ENCODE data around the gene THSD7B. TPM values are rescaled to one million over a fixed set of nuclear protein-coding genes. Genes with fewer than 3 reads are reported as not detected.

THSD7B gene
- total and polyA plus RNA-seq, 2 experiments from 2014 or later, result 0.86 to 3.8 TPM

GRCh38 chr2:136727973-136728699 lies 37.2 kb upstream of the THSD7B start:
- Mint-ChIP-seq H3K36me3 (ENCODE audit: low read depth) (no peaks in the 10 kb centered on the region), H3K4me3 (no peak overlapping the region), H3K27me3 (ENCODE audit: insufficient read depth, low read depth, poor library complexity) (no peaks in the 10 kb centered on the region)

More at GRCh38 chr2:136727973-136728699, 37.2 kb upstream of the THSD7B start:
- DNase-seq (ENCODE audit: low spot score) (no peak), ATAC-seq (no peak)
- Histone ChIP-seq H3K4me3 (no peak overlapping the region), H3K27me3 (ENCODE audit: insufficient read depth) (no peaks in the 10 kb centered on the region), H3K9me2 (ENCODE audit: insufficient read depth) (no peaks in the 10 kb centered on the region), H3K4me1 (ENCODE audit: insufficient read depth) (no peaks in the 10 kb centered on the region), H3K27ac (ENCODE audit: low read depth) (no peak overlapping the region), H4K20me1 (replicated peaks; ENCODE audit: insufficient read depth) (no peaks in the 10 kb centered on the region), H3K4me2 (no peak overlapping the region), H2AFZ (no peak overlapping the region), H3K36me3 (ENCODE audit: insufficient read depth) (no peaks in the 10 kb centered on the region), H3F3A (replicated peaks; ENCODE audit: low read depth) (no peaks in the 10 kb centered on the region), H3K79me2 (replicated peaks; ENCODE audit: insufficient read depth) (no peaks in the 10 kb centered on the region)
- no peak for TF ChIP-seq NANOG (IDR thresholded peaks at IDR 0.05; ENCODE audit: borderline replicate concordance)
- no peak for TF ChIP-seq ZNF331 (CRISPR knock-in tag; IDR thresholded peaks at IDR 0.05; ENCODE audit: low read depth)
- no peak for TF ChIP-seq POLR2AphosphoS5 (IDR thresholded peaks at IDR 0.05; ENCODE audit: low read depth)
- no peak for TF ChIP-seq CREB1 (CRISPR knock-in tag; IDR thresholded peaks at IDR 0.05; ENCODE audit: low read depth)
- TF ChIP-seq ZNF462 (CRISPR knock-in tag; IDR thresholded peaks at IDR 0.05), result no peak
- TF ChIP-seq STAT1 (IDR thresholded peaks at IDR 0.05; ENCODE audit: unreplicated experiment), result no peak
- no peak for TF ChIP-seq JUNB (IDR thresholded peaks at IDR 0.05; ENCODE audit: unreplicated experiment)
- no peak for TF ChIP-seq REST (IDR thresholded peaks at IDR 0.05; ENCODE audit: unreplicated experiment)
- no peak for TF ChIP-seq EZH2 (IDR thresholded peaks at IDR 0.05; ENCODE audit: low read depth, unreplicated experiment)
- TF ChIP-seq ZNF114 (CRISPR knock-in tag; IDR thresholded peaks at IDR 0.05), result no peak
- TF ChIP-seq CTCF (conservative IDR thresholded peaks at IDR 0.05; ENCODE audit: low read depth in 2 of 2), result no peak
- TF ChIP-seq ETS1 (IDR thresholded peaks at IDR 0.05), result no peak
- TF ChIP-seq EZH2phosphoT487 (IDR thresholded peaks at IDR 0.05; ENCODE audit: unreplicated experiment), result no peak
- H3K27ac Mint-ChIP-seq, result no peak overlapping the region
- no peaks in the 10 kb centered on the region for H3K9me3 Mint-ChIP-seq
- no peaks in the 10 kb centered on the region for H3K4me1 Mint-ChIP-seq
